Measurements from ENCODE around the gene CRYZL1. TPM values are rescaled to one million over a fixed set of nuclear protein-coding genes. Genes with fewer than 3 reads are reported as not detected.

Gene CRYZL1
- total RNA-seq, 2 experiments from 2014 or later: 28.6 to 30.5 TPM

GRCh38 chr21:33554236-33554981 lies 87.1 kb downstream of the CRYZL1 start:
- no peak for TF ChIP-seq CTCF (IDR thresholded peaks at IDR 0.05)
- H3K4me1 Mint-ChIP-seq (ENCODE audit: low read depth): peaks cover 66% of the 10 kb centered on the region
- peaks cover 97% of the 10 kb centered on the region for H3K36me3 ChIP-seq (ENCODE audit: insufficient read depth, low read length)
- ATAC-seq (ENCODE audit: poor library complexity) (no peak), DNase-seq (no peak)
- POLR2A ChIA-PET: interaction anchor here (0.8 to 5.1 kb wide), 3 partner anchors 12 to 37 kb away, joined by 3 to 29 read pairs (median 3); partner anchors contain the start of genes GART and SON
- no peak overlapping the region for H3K27ac ChIP-seq (ENCODE audit: low read depth in 1 of 2, low read length in 2 of 2)
- no peaks in the 10 kb centered on the region for H3K27me3 Mint-ChIP-seq
- CTCF ChIA-PET: no interaction called here
- H3K27ac Mint-ChIP-seq: peak overlapping the region; percentile 58
- no peak overlapping the region for H3K4me3 ChIP-seq (ENCODE audit: low read length)
- peak overlapping the region; percentile 54 for H3K4me3 Mint-ChIP-seq
- H3K36me3 Mint-ChIP-seq (ENCODE audit: low read depth): peaks cover 96% of the 10 kb centered on the region
- no peaks in the 10 kb centered on the region for H3K9me3 ChIP-seq (ENCODE audit: control insufficient read depth in 1 of 2, insufficient read depth in 1 of 2, low read length in 2 of 2)
- peaks cover 13% of the 10 kb centered on the region for H3K4me1 ChIP-seq (ENCODE audit: insufficient read depth, low read length)
- H3K27me3 ChIP-seq (ENCODE audit: control insufficient read depth in 1 of 2, insufficient read depth in 2 of 2, low read length in 2 of 2): no peaks in the 10 kb centered on the region
- H3K9me3 Mint-ChIP-seq: no peaks in the 10 kb centered on the region
- intact Hi-C loops (cut with DNase I, micrococcal nuclease): no loop called here

- Mint-ChIP-seq H3K4me3 (no peak overlapping the region), H3K27me3 (no peaks in the 10 kb centered on the region), H3K4me1 (ENCODE audit: low read depth) (peaks cover 66% of the 10 kb centered on the region), H3K27ac (peak overlapping the region; percentile 51), H3K36me3 (ENCODE audit: low read depth) (peaks cover 96% of the 10 kb centered on the region), H3K9me3 (no peaks in the 10 kb centered on the region)
- Histone ChIP-seq H3K9me3 (ENCODE audit: control insufficient read depth in 1 of 2, insufficient read depth in 1 of 2, low read length in 2 of 2) (no peaks in the 10 kb centered on the region), H3K4me1 (ENCODE audit: insufficient read depth, low read length) (peaks cover 13% of the 10 kb centered on the region), H3K27me3 (ENCODE audit: control insufficient read depth in 1 of 2, insufficient read depth in 2 of 2, low read length in 2 of 2) (no peaks in the 10 kb centered on the region), H3K36me3 (ENCODE audit: insufficient read depth, low read length) (peaks cover 96% of the 10 kb centered on the region), H3K27ac (ENCODE audit: low read depth in 1 of 2, low read length in 2 of 2) (no peak overlapping the region), H3K4me3 (ENCODE audit: low read length) (no peak overlapping the region)
- ChIA-PET POLR2A (no interaction called here), CTCF (no interaction called here)
- DNase-seq: no peak
- no peak for ATAC-seq (ENCODE audit: poor library complexity)
- no peak for TF ChIP-seq CTCF (IDR thresholded peaks at IDR 0.05)
- intact Hi-C loops (cut with DNase I, micrococcal nuclease): no loop called here
Observed at GRCh38 chr21:33552999-33553598, 88.4 kb downstream of the CRYZL1 start.

- Mint-ChIP-seq H3K4me1 (ENCODE audit: low read depth) (peaks cover 60% of the 10 kb centered on the region), H3K9me3 (no peaks in the 10 kb centered on the region), H3K36me3 (ENCODE audit: low read depth) (peaks cover 96% of the 10 kb centered on the region), H3K27ac (peak overlapping the region; percentile 51), H3K27me3 (no peaks in the 10 kb centered on the region), H3K4me3 (peak overlapping the region; percentile 20)
- H3K4me3 ChIP-seq (ENCODE audit: low read length): no peak overlapping the region
- no peak for DNase-seq
- intact Hi-C loops (cut with DNase I, micrococcal nuclease): no loop called here
- ChIA-PET CTCF (interaction anchor here (0.6 to 1.3 kb wide), 2 partner anchors 20 to 53 kb away, joined by 3 to 6 read pairs; no protein-coding TSS in a partner anchor), POLR2A (interaction anchor here (1.6 kb wide), 1 partner anchor 10 kb away, joined by 17 read pairs; the partner anchor contains the start of genes GART and SON)
- H3K27ac ChIP-seq (ENCODE audit: low read depth in 1 of 2, low read length in 2 of 2): no peak overlapping the region
- no peak for TF ChIP-seq CTCF (IDR thresholded peaks at IDR 0.05)
- H3K4me1 ChIP-seq (ENCODE audit: insufficient read depth, low read length): peaks cover 12% of the 10 kb centered on the region
- no peaks in the 10 kb centered on the region for H3K9me3 ChIP-seq (ENCODE audit: control insufficient read depth in 1 of 2, insufficient read depth in 1 of 2, low read length in 2 of 2)
- H3K36me3 ChIP-seq (ENCODE audit: insufficient read depth, low read length): peaks cover 94% of the 10 kb centered on the region
- ATAC-seq (ENCODE audit: poor library complexity): peak; percentile 28
- no peaks in the 10 kb centered on the region for H3K27me3 ChIP-seq (ENCODE audit: control insufficient read depth in 1 of 2, insufficient read depth in 2 of 2, low read length in 2 of 2)
Observed at GRCh38 chr21:33552093-33552998, 89.2 kb downstream of the CRYZL1 start.
